IPS-18c (cell line): Measurements from ENCODE around the gene PTGFRN.
A peak's percentile ranks its signal among the peaks of the same experiment; 100 is the strongest.

Source experiments
- H3K4me3 ChIP-seq: 2 replicates; pipeline ENCODE4 v1.7.0; 2013; ENCODE audit warnings: low read depth, mild to moderate bottlenecking, low read length, moderate library complexity; ENCODE audit not compliant: insufficient read depth
- H3K9me3 ChIP-seq: one replicate; pipeline ENCODE4 v1.6.1; 2013; ENCODE audit warnings: mild to moderate bottlenecking, low read length, moderate library complexity; ENCODE audit not compliant: control insufficient read depth, insufficient read depth

PTGFRN gene

GRCh38 chr1:116910379-116911187, 867 bp downstream of the PTGFRN start:
- Histone ChIP-seq H3K4me3 (peak overlapping the region; percentile 87), H3K9me3 (no peaks in the 10 kb centered on the region)

DNA sequence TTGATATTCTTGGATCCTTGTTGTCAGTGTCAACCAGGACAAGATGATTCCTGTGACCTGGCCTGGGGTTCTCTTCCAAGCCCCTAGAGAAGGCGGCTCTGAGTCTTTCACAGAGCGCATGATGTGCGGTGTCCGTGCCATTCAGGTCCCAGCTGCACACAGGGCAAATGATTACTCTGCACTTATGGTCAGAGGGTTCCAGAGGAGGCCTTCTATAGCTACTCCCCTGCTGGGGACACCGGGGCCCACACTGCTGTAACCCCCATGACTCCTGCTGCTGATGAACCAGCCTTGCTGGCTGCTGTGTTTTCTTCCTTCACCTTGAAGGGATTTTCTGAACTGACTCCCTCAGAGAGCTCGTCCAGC, 1.5 kb downstream of the PTGFRN start:
- Histone ChIP-seq H3K4me3 (peak overlapping the region; percentile 87), H3K9me3 (no peaks in the 10 kb centered on the region)

DNA sequence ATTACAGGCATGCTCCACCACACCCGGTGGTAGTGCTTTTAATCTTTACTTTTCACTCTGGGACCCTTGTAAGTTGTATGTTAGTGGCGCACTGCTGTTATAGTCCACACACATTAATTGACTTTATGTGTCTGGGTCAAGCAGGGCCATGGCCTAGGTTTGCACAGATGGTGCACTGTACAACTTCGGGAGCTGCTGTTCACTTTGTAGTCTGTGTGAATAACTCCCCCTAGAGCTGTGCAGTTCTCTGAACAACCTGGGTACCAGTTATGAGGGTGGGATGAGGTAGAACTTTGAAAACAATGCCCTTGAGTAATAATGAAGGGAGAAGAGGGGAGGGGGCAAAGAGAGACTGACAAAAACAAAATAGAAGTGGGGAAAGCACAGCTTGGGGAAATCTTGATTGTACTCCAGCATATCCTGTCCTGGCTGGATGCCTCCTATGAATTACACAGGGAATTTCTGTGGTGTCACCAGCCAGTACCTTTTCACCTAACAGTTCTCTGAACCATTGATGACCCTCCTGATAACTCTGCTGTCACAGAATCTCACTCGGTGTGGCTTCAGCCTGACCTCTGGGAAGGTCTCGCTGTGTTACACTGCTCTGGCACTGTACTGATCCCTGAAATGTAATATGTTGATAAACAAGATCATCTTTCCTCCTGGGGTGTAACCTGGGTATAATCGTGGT, 2.2 kb downstream of the PTGFRN start:
- Histone ChIP-seq H3K4me3 (peak overlapping the region; percentile 87), H3K9me3 (no peaks in the 10 kb centered on the region)

GRCh38 chr1:116912846-116913245, 3.1 kb downstream of the PTGFRN start:
- no peaks in the 10 kb centered on the region for H3K9me3 ChIP-seq
- H3K4me3 ChIP-seq = no peak overlapping the region

- no peak overlapping the region for H3K4me3 ChIP-seq
- H3K9me3 ChIP-seq = no peaks in the 10 kb centered on the region
These were observed 4.2 kb downstream of the PTGFRN start for GRCh38 chr1:116913941-116914340.

DNA sequence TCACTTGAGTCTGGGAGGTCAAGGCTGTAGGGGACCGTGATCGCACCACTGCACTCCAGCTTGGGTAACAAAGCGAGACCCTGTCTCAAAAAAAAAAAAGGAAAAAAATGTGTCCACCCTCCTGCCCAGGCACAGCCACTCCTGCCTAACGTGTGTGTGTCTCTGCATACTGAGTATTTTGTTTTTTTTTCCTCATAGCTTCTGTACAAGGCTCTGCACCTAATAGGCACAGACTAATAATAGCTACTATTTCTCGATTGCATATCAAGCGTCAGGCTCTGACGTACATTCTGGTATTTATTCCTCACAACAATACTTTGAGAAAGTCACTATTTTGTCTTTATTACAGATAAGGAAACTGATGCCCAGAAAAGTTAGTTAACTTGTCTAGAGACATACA, 5.0 kb downstream of the PTGFRN start:
- no peak overlapping the region for H3K4me3 ChIP-seq
- no peaks in the 10 kb centered on the region for H3K9me3 ChIP-seq

- Histone ChIP-seq H3K4me3 (no peak overlapping the region), H3K9me3 (no peaks in the 10 kb centered on the region)
These were observed 5.5 kb downstream of the PTGFRN start for GRCh38 chr1:116915086-116915661.

- H3K4me3 ChIP-seq = no peak overlapping the region
- H3K9me3 ChIP-seq = no peaks in the 10 kb centered on the region
These were observed 6.3 kb downstream of the PTGFRN start for GRCh38 chr1:116916002-116916401.

GRCh38 chr1:116916533-116917445, 7.1 kb downstream of the PTGFRN start:
- Histone ChIP-seq H3K4me3 (no peak overlapping the region; the same call in 1 of the 2 replicates), H3K9me3 (no peaks in the 10 kb centered on the region)

- Histone ChIP-seq H3K9me3 (no peaks in the 10 kb centered on the region), H3K4me3 (no peak overlapping the region)
These were observed 9.1 kb downstream of the PTGFRN start for GRCh38 chr1:116918714-116919357.

DNA sequence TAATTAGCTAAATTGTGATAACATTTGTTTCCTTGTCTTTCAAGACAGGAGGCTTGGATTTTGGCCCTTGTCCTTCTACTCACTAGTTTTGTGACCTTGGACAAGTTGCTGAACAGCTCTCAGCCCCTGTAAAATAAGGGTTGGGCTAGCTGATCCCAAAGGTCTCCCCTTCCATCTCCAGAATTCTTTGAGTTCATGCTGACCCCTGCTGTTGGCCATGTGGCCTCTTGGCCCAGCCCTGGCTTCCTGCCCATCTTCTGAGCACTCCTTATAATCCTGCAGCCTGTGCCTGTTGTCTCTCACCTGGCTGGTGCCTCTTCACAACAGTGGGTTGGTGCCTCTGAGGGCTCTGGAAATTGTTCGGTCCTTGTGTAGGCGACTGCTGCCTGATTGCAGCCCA, 10.1 kb downstream of the PTGFRN start:
- Histone ChIP-seq H3K4me3 (no peak overlapping the region), H3K9me3 (no peaks in the 10 kb centered on the region)

GRCh38 chr1:116920211-116920610, 10.5 kb downstream of the PTGFRN start:
- Histone ChIP-seq H3K4me3 (no peak overlapping the region), H3K9me3 (no peaks in the 10 kb centered on the region)

DNA sequence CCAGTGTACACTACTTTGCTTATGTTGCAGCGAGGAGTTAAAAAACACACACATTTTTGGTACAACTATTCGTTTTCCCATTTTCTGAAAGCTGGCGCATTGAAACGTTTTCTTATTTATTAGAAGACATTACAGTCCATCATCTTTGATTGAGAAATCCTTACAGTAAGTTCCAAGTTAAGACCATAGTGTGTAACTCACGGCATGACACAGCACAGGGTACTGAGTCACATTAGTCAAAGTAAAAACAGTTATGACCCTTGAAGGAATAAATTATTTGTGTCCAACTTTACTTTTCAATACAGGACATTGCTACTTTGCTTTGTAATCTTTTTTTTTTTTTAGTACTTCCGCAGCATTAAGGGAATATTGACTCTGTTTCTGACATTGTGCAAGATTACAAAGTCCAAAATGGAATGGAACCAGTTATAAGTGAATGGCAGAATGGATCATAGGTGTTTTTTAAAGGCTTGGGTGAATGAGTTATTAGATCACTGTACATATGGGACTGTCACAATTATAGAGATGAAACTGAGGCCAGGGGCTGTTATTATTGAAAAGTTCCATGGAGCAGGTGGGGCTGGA, 11.7 kb downstream of the PTGFRN start:
- H3K9me3 ChIP-seq = no peaks in the 10 kb centered on the region
- no peak overlapping the region for H3K4me3 ChIP-seq

- no peaks in the 10 kb centered on the region for H3K9me3 ChIP-seq
These were observed 12.2 kb downstream of the PTGFRN start for GRCh38 chr1:116921937-116922336.

DNA sequence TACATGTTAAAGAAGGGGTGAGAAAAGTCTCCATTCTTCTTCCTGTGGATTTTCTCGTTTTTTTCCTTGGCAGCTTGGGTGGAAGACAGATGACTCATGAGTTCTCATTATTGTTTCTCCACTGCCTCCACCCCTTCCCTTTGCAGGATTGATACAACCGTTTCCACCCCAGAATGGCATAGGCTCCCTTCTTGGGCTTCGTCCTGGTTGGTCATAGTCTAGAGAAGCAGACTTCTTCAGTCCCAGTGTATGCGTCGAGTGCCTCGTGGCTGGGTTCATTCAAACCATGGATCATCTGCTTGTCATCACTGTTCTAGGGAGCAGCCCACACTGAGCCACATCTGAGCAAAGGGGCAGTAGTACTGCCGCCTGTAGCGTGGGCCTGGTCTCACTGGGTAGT, 13.7 kb downstream of the PTGFRN start:
- no peaks in the 10 kb centered on the region for H3K9me3 ChIP-seq
- no peak overlapping the region for H3K4me3 ChIP-seq

More at GRCh38 chr1:116921937-116922336, 12.2 kb downstream of the PTGFRN start:
- H3K4me3 ChIP-seq = no peak overlapping the region

- H3K9me3 ChIP-seq = no peaks in the 10 kb centered on the region
- H3K4me3 ChIP-seq = no peak overlapping the region
These were observed 17.5 kb downstream of the PTGFRN start for GRCh38 chr1:116927049-116927798.
